Thymus (tissue), 11 donors: ENCODE measurements around the gene PKNOX2. TPM values are rescaled to one million over a fixed set of nuclear protein-coding genes. Genes with fewer than 3 reads are reported as not detected.

Experiments
- DNase-seq, 9 donors: peaks; one replicate each; pipeline ENCODE4 v3.0.0-alpha.2; 2013; ENCODE audit warnings: low spot score in 9 of 9, low read depth in 6 of 9, missing footprints in 1 of 9
- H3K27ac ChIP-seq, 2 donors: one replicate each; pipeline ENCODE4 v1.5.1; 2013; ENCODE audit warnings: control low read depth in 1 of 2, low read depth in 1 of 2, low read length in 1 of 2, mild to moderate bottlenecking in 1 of 2, moderate library complexity in 1 of 2
- H3K27me3 ChIP-seq, 2 donors: one replicate each; pipeline ENCODE4 v1.5.1; 2013; ENCODE audit warnings: low read length in 1 of 2; ENCODE audit not compliant: control insufficient read depth in 2 of 2, insufficient read depth in 1 of 2
- H3K36me3 ChIP-seq, 2 donors: one replicate each; pipeline ENCODE4 v1.5.1; 2013; ENCODE audit warnings: low read length in 1 of 2, mild to moderate bottlenecking in 1 of 2, moderate library complexity in 1 of 2; ENCODE audit not compliant: control insufficient read depth in 2 of 2, insufficient read depth in 2 of 2
- H3K4me1 ChIP-seq, 2 donors: one replicate each; pipeline ENCODE4 v1.5.1; 2013; ENCODE audit warnings: low read length in 2 of 2; ENCODE audit not compliant: control insufficient read depth in 2 of 2, insufficient read depth in 2 of 2
- H3K4me3 ChIP-seq, 2 donors: one replicate each; pipeline ENCODE4 v1.5.1; 2013; ENCODE audit warnings: low read length in 2 of 2, control low read depth in 1 of 2, mild to moderate bottlenecking in 1 of 2
- H3K9me3 ChIP-seq, 2 donors: one replicate each; pipeline ENCODE4 v1.5.1; 2013; ENCODE audit warnings: low read length in 1 of 2, mild to moderate bottlenecking in 1 of 2; ENCODE audit not compliant: control insufficient read depth in 2 of 2, insufficient read depth in 1 of 2
- WGBS: extraction: QIAGEN DNeasy Blood & Tissue Kit; methylation state at CpG from one replicate; pipeline ENCODE4 v1.1.7; 2013; 5-methylcytosine and 5-hydroxymethylcytosine counted together
- polyA plus RNA-seq: library from polyadenylated mRNA; stranded (reverse); fragments of 200-250 nt; gene quantifications from one replicate; pipeline ENCODE4 v1.2.3, GENCODE V29; 2013
- total RNA-seq: library from RNA; stranded (reverse); fragments of 120-200 nt; gene quantifications from one replicate; pipeline ENCODE4 v1.2.4, GENCODE V29; 2013
- donor health status: healthy.

PKNOX2 gene
- total and polyA plus RNA-seq, 2 donors, result 1.3 to 2.2 TPM

DNA sequence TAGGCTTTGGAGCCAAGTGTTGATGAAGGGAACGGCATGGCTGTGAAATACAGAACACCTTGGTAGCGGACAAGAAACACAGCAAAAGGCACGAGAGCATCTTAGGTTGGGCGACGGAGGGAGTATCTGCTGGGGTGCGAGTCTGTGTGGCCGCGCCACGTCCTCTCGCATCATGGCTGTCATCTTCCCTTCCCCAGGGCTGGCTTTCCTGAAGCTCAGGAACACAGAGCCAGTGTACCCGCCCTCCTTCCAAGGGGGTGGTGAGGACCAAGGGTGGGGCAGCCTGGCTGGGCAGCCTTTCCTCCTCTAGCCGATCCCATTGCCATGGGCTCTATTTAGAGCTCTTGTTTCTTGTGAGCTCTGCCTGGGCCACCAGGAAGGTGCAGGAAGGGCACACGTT, 177.1 kb downstream of the PKNOX2 start:
- Histone ChIP-seq H3K27me3 (peaks cover 0 to 32% of the 10 kb centered on the region in 2 donors), H3K36me3 (no peaks in the 10 kb centered on the region), H3K9me3 (no peaks in the 10 kb centered on the region), H3K27ac (no peak overlapping the region), H3K4me3 (no peak overlapping the region), H3K4me1 (peaks cover 0 to 3% of the 10 kb centered on the region in 2 donors)
- DNase-seq, result no peak
- WGBS, result 91% methylated on average over 13 of the region's 13 CpGs

- Histone ChIP-seq H3K27ac (no peak overlapping the region), H3K36me3 (no peaks in the 10 kb centered on the region), H3K9me3 (no peaks in the 10 kb centered on the region), H3K4me3 (no peak overlapping the region), H3K27me3 (peaks cover 0 to 37% of the 10 kb centered on the region in 2 donors), H3K4me1 (peaks cover 0 to 3% of the 10 kb centered on the region in 2 donors)
- DNase-seq, result no peak
- 84% methylated on average over 16 of the region's 16 CpGs for WGBS
Measured at GRCh38 chr11:125342281-125342930, 177.9 kb downstream of the PKNOX2 start.

DNA sequence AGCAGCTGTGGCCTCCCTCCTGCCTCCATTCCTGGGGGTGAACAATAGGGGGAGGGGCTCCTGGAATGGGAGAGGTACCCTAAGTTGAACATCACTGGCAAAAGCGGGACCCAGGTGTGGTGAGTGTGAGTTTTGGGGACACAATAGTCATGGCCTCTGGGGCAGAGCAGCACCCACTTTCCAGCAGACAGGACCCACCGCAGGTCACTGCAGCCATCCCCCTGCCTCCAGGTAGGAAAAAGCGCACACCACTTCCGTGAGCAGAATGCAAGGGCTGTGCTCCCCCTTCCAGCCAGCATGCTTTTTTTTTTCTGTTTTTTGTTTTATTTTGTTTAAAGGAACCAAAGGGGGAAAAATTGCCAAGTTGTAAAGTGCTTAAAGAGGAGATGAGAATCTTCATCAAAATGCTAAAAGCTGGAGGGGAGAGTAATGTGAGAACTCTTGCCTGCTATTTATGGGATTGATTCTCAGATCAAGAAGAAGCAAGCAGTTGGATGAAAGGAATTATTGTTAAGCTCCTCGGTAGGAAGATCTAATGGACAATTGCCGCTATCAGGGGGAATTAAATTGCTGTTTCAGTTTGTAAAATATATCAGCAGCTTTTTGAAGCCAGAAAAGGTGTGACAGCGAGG, 178.7 kb downstream of the PKNOX2 start:
- H3K9me3 ChIP-seq, result no peaks in the 10 kb centered on the region
- no peak for DNase-seq
- peaks cover 0 to 3% of the 10 kb centered on the region in 2 donors for H3K4me1 ChIP-seq
- H3K27me3 ChIP-seq, result peaks cover 0 to 42% of the 10 kb centered on the region in 2 donors
- no peaks in the 10 kb centered on the region for H3K36me3 ChIP-seq
- no peak overlapping the region for H3K4me3 ChIP-seq
- 90% methylated on average over 7 of the region's 7 CpGs for WGBS
- H3K27ac ChIP-seq, result no peak overlapping the region

GRCh38 chr11:125343718-125344131, 179.2 kb downstream of the PKNOX2 start:
- no peak overlapping the region for H3K4me3 ChIP-seq
- H3K27ac ChIP-seq, result no peak overlapping the region
- peaks cover 0 to 7% of the 10 kb centered on the region in 2 donors for H3K4me1 ChIP-seq
- H3K9me3 ChIP-seq, result no peaks in the 10 kb centered on the region
- no peaks in the 10 kb centered on the region for H3K36me3 ChIP-seq
- peaks cover 0 to 43% of the 10 kb centered on the region in 2 donors for H3K27me3 ChIP-seq
- no peak for DNase-seq
- WGBS, result 90% methylated on average over 13 of the region's 13 CpGs

DNA sequence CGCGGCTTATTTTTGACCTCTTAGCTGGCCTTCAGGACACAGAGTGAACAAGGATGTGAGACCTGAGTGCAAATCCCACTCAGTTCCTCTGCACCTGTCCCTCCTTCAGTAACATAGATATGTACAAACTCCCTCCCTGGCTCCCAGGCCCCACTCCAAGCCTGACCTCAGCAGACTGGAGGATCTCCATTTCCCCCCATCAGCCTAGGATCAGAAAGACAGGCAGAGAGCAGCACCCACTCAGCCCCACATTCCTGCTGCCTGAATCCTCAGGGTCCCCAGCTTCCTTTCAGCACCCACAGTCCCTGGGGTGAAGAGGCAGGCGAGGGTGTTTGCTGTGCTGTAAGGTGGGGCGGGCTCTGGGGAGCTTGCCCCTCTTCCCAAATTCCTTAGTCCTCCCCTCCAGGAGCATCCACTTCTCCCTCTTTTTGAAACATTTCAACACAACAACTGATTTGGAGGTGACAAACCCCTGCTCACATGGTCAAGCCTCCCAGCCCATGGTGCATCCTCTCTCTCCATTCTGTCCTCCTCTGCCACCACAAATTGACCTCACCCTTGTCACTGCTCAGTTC, 180.4 kb downstream of the PKNOX2 start:
- WGBS, result 97% methylated on average over 4 of the region's 4 CpGs
- no peaks in the 10 kb centered on the region for H3K36me3 ChIP-seq
- H3K9me3 ChIP-seq, result no peaks in the 10 kb centered on the region
- no peak overlapping the region for H3K4me3 ChIP-seq
- H3K4me1 ChIP-seq, result peaks cover 0 to 7% of the 10 kb centered on the region in 2 donors
- peaks cover 0 to 46% of the 10 kb centered on the region in 2 donors for H3K27me3 ChIP-seq
- DNase-seq, result no peak
- H3K27ac ChIP-seq, result no peak overlapping the region

- no peaks in the 10 kb centered on the region for H3K36me3 ChIP-seq
- H3K9me3 ChIP-seq, result no peaks in the 10 kb centered on the region
- 47% methylated on average over 20 of the region's 20 CpGs for WGBS
- no peak overlapping the region for H3K4me3 ChIP-seq
- peak in 3 of 9 donors; percentile 10 to 32 (median 18) for DNase-seq
- no peak overlapping the region for H3K27ac ChIP-seq
- peaks cover 0 to 7% of the 10 kb centered on the region in 2 donors for H3K4me1 ChIP-seq
- peaks cover 0 to 49% of the 10 kb centered on the region in 2 donors for H3K27me3 ChIP-seq
Measured at GRCh38 chr11:125345421-125346178, 181.0 kb downstream of the PKNOX2 start.

- Histone ChIP-seq H3K36me3 (no peaks in the 10 kb centered on the region), H3K9me3 (no peaks in the 10 kb centered on the region), H3K4me1 (peaks cover 0 to 7% of the 10 kb centered on the region in 2 donors), H3K4me3 (no peak overlapping the region), H3K27ac (no peak overlapping the region), H3K27me3 (peaks cover 0 to 53% of the 10 kb centered on the region in 2 donors)
- 53% methylated on average over 6 of the region's 6 CpGs for WGBS
- DNase-seq, result no peak
Measured at GRCh38 chr11:125346179-125346530, 181.6 kb downstream of the PKNOX2 start.

- no peak overlapping the region for H3K27ac ChIP-seq
- WGBS, result 90% methylated on average over 9 of the region's 9 CpGs
- DNase-seq, result no peak
- no peaks in the 10 kb centered on the region for H3K9me3 ChIP-seq
- H3K27me3 ChIP-seq, result peaks cover 0 to 58% of the 10 kb centered on the region in 2 donors
- H3K4me3 ChIP-seq, result no peak overlapping the region
- no peaks in the 10 kb centered on the region for H3K36me3 ChIP-seq
- H3K4me1 ChIP-seq, result peaks cover 0 to 5% of the 10 kb centered on the region in 2 donors
Measured at GRCh38 chr11:125346565-125347260, 182.2 kb downstream of the PKNOX2 start.
